Measurements from ENCODE around the gene CIDEB.

The CIDEB gene

DNA sequence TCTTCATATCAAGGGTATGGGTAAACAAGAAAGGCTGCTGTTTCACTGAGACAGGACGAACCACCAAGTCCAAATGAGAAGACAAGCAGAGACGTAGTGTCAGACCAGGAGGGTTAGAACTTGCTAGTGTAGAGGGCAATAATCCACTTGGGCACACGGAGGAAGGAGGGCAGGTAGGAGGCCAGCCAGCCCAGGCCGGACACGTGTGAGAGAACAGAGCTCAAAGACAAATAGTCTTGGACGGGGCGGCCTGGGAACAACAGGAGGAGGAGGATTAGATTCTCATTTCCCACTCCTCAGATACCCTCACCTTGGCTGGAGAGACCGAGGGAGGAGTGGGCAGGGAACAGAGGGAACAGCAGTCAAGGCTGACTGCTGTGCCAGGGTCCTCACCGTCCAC lies 17.0 kb downstream of the CIDEB start:
- no peak for DNase-seq (ENCODE audit: low spot score)

DNA sequence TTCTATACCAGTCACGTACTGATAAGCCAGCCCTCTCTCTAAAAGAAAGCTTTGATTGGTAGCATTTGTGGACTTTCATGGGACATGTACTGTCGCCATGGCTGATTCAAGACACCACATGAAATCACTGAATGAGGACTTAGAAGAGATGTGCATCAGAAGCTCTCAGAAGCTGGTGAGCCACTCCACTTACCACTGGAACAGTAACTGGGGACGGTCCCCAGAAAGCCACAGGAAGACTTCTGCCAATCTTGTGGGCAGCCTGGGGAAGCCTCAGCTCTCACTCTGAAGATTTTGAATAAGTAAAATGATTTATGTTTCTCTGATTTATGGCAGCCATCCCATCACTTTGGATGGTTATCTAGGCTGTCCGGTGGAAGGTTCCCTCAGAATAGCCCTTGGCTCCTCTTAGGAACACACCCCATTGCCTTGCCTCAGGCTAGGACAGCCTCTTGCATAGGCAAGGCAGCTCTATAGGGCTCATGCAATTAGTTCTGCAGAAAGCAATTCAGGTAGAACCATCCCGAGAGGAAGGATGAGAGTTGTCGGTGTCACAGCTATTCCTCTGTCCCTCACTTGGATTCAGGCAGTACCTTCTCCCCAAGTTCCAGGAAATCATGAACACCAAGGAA lies 18.0 kb downstream of the CIDEB start:
- no peak for DNase-seq (ENCODE audit: low spot score)

DNA sequence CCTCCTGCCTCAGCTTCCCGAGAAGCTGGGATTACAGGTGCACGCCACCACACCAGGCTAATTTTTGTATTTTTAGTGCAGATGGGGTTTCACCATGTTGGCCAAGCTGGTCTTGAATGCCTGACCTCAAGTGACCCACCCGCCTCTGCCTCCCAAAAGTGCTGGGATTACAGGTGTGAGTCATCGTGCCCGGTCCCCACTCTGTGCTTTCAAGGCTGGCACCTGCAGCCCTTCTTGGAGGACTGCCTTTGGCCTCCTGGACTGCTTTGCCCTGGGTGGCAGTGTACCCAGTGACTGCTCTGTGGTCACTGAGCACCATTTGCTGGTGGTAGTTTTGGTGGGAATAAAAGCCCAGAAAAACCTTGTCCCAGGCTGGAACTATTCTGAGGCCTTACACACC lies 20.8 kb downstream of the CIDEB start:
- no peak for DNase-seq (ENCODE audit: low spot score)

DNA sequence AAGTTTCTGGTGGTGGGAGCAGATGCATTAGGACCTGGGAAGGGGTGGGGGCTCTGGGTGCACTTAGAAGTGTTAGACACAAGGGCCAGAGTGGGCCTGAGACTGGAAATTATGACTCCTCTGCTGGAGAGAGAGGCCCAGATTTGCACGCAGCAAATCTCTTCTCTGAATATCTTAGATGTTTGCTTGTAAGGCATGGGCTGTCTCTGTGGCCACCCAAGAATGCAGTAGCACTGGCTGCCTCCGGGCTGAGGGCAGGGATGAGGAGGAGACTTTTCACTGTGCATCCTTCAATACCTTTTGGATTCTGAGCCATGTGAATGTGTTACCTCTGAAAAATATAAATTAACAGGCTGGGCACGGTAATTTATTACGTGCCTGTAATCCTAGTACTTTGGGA lies 22.4 kb downstream of the CIDEB start:
- no peak for DNase-seq (ENCODE audit: low spot score)

DNA sequence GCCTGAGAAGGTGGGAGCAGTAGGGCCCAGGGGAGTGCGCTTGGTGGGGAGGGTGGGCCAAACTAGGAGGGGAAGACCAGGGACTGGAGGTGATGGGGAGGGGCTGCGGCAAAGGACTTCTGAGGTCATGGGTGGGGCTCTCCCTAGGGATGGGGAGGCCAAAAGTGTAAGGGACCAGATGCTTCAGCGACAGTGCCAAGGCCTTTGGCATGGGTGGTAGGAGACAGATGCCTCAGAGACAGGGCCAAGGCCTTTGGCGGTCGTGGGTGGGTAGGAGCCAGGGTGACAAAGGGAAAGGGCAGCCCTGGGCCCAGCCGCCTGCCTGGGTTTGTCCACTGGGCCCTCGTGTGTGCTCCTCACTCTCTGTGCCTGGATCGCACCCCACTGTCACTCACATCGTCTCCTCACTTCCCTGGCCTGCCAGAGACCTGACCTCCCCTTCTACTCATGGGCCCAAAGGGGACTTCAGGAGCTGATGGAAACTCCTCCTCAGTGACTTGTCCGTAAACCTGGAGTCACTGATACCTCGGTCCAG lies 23.2 kb downstream of the CIDEB start:
- DNase-seq (ENCODE audit: low spot score), result no peak

DNA sequence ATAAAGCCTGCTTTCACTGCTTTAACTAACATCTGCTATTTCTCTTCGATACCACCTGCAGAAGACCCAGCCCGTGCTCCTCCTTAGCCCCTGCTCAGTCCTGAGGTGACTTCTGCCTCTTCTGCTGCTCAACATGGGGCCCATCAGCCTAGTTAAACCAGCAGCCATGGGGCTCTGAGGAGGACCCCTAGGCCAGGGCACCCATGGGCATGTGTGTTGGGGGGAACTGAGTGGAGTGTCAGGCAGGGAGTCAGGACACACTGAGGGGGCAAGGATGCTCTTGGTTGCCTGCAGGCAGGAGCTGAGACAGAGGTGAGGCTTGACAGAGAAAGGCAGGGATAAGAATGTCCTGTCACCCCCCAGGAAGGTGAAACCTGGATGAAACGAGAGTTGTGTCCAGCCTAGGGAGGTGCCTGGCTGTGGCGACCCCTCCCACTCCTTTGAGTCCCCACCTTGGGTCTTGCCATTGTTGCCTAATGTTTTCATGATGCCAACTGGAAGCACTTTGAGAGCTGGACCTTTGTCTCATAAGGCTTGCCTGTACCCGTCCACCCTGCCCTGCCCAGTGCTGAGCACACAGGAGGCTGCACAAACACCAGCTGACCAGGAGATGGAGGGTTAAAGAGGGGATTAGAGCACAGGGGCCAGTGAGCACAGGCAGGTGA lies 23.8 kb downstream of the CIDEB start:
- DNase-seq (ENCODE audit: low spot score), result no peak

DNA sequence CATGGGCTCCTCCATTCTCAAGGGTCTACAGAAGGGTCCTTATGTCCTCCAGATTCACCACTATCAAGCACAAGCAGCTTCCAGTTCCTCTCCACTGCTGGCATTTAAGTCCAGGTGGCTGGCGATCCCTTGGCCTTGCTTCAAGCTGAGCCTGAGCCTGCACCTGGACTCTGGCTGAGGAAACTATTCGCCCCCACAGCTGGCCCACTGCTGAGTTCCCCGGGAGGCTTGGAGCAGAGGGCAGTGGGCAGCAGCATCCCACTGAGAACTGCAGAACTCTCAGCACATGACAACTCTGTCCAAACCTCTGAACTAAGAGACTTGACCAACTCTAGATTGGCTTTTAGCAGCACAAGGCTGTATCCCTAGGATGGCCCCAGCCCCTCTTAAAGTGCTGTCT lies 25.0 kb downstream of the CIDEB start:
- DNase-seq (ENCODE audit: low spot score), result no peak

DNA sequence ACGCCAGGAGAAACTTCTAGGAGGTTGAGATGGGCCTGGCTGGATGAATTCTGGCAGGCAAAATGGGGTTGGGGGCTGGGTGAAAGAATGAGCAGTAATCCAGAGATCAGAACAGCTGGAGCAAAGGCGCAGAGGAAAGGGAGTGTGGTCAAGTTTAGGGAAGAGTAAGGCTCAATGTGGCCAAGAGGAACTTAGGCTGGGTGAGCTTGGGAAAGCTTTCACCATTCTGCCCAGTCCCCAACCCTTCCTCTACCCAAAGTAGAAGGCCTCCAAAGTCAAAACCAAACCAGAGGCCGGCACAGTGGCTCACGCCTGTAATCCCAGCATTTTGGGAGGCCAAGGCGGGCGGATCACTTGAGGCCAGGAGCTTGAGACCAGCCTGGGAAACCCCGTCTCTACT lies 26.1 kb downstream of the CIDEB start:
- no peak for DNase-seq (ENCODE audit: low spot score)

DNA sequence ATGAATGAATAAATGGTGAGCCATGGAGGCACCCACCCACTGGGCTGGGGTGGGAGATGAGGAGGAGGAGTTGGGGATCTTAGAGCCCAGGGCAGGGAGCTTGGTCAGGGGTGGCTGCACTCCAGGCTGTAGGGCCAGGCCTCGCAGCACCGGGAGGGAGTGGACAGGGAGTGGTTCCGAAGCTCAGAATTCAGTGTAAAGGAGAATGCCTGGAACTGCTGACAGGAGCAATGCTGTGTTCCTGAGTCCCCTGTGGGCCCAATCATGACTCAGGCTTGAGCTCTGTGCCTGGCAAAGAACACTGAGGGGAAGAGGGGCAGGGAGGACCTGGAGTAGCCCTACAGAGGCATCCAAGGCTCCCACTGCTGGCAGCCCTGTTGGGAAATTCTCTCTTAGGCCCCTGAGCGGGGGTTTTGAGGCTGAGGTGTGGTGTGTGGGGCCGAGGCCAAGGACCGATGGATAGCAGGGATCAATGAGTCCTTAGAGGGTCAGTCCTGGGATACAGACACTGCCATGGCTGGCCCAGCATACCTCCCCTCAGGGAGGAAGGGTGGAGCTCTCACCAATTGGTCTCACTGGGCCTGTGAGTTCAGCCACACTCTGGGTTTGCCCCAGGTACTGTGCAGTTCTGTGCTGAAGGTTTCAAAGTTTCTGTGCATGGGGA lies 26.8 kb downstream of the CIDEB start:
- DNase-seq (ENCODE audit: low spot score), result no peak

DNA sequence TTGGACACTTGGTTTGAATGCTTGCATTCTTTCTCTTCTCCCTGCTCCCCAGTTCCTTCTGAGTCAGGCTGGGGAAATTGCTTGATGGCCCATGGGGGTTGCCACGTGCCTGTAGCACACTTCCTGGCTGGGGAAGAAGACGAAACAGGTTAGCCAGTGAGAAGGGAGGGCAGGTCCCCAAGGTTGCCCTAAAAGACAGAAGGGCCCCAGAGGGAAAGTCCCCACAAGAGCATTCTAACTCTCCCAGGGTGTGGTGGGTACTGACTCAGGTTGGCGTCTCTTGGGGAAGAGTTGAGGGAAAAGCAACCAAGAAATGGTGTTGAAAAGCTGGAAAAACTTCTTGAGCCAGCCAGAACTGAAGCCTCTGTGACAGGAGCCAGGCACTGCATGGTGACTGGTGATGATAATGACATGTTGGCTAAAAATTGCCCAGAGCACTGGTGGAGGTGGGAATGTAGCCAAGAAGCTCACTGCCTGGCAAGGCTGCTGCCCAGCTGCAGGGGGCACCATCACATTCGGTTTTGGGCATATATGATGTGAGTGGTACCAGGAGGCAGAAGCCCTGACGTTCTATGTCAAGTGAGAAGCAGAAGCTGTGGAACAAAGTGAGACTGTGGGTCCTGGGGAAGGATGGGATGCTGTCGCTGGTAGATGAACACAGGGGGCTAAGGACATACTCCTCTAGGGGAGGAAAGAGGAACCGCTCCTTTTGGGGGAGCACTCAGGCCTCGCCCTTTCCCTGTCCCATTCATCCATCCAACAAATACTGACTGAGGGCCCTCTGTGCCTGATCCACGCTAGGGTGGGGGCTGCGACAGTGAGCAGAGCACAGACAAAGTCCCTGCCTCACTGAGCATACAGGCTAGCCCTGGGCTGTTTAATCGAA lies 28.2 kb downstream of the CIDEB start:
- DNase-seq (ENCODE audit: low spot score), result no peak

DNA sequence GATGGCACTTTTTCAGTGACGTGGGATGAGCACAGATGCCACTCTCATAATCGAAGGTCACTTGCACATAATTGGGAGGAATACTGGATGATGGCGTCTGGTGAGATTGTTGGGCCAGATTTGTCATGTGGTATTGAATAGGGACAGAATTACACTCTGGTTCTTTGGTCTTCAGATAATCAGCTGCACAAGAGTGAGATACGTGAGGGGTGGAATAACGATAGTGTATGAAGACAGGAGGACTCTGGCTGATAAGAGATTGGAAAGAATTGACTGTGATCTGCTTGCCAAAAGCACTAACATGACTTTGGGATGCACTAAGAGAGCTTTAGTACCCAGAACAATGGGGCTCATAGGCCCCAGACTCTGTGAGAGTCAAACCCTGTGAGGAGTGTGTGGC lies 29.4 kb downstream of the CIDEB start:
- no peak for DNase-seq (ENCODE audit: low spot score)

DNA sequence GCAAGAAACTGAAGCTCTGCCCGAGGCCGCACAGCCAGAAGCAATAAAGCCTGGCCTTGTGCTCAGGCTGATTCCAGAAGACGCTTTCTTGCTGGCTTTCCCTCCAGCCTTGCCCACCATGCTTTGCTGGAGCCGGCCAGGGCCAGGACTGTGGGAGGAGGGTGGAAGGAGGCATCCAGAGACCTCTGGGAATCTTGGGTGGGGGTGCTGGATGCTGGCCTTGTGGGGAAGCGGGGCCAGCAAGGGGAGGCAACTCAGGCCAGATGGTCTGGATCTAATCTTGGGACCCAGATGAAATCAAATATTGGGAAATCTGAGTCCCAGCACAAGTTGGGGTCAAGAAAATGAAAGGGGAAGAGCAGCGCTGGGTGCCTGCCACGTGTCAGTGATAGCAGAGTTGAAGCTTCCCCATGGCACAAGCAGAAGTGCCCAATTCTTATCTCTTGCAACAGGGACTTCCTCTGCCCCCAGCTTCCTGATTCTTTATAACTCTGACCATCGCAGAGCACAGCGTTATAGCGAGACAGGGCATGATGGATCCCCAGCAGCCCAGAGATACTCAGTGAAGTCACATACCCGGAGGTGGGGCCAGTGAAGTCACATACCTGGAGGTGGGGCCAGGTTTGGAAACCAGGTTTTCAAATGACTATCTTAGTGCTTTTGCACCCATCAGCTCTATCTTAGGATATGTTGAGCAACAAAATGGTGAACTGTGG lies 30.0 kb downstream of the CIDEB start:
- DNase-seq (ENCODE audit: low spot score), result no peak

DNA sequence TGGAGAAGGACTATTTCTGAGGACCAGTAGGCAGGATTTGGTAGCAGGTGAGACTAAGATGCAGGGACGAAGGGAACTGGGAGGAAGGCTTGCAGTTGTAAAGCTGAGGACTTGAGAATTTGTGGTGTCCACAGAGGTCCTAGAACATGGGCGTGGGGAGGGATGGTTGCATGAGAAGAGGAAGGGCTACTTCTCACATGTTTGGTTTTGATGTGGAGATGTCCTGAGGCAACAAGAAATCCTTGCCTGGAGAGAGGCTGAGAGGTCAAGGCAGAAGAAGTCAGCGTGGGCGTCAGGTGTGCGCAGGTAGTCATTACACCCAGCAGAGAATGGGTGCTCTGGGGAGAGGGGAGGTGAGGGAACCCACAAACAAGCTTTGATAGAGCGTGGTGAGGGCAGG lies 30.7 kb downstream of the CIDEB start:
- no peak for DNase-seq (ENCODE audit: low spot score)

DNA sequence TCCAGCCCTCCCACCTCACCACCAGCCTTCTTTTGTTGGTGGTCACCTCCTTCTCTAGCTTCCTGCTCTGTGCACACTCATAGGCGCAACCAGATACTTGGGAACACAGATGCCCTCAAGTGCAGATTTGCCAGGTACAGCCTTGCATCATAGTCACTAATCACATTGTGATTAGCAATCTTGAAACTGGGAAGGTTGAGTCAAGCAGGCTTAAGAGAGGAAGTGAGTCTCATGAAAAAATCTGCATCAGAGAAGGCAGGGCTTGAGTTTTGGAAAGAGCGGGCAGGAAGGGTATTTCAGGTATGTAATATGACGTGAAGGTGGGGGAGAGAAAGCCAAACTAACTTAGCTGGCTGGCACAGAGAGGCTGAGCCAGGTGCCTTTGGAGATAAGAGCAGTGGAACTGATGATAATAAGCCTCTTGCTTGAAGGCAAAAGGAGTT lies 33.7 kb downstream of the CIDEB start:
- DNase-seq (ENCODE audit: low spot score), result no peak

DNA sequence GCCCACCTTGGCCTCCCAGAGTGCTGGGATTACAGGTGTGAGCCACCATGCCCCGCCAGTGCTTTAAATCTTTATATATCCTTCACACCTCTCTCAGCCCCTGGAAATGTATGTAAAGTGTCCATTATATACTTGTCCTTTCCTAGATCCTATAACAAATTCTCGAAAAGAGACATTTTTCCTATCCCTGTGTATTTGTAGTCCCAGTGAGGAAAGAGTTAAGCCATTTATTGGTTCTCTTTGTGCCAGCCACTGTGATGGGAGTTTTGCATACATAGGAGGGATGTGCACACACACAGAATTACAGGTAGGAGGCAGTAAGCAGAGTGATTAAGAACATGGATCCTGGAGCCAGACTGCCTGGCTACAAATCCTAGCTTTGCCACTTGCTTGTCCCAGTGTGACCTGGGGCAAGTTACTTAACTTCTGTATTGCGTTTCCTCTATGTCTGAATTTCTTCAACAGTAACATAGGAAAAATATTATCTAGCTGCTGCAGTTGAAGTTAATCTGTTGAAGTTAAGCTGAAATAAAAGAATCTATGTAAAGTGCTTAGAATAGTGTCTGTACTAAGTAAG lies 34.3 kb downstream of the CIDEB start:
- DNase-seq (ENCODE audit: low spot score), result no peak

DNA sequence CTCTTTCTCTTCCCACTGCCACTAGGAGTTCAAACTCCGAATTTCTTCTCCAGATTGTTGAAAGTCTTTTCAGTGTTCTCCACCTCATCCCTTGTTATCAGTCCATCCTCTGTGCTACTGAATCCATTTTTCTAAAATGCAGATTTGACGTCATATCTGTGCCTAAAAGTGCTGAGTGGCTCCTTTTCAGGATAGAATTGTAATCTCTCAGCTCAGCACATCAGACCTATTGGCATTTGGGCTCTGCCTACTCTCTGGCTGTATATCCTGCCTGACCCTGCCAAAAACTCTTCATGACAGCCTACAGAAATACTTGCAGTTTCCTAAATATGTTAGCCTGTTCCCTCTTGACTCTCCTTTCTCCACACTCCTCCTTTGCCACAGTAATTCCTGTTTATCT lies 35.3 kb downstream of the CIDEB start:
- DNase-seq (ENCODE audit: low spot score), result no peak

DNA sequence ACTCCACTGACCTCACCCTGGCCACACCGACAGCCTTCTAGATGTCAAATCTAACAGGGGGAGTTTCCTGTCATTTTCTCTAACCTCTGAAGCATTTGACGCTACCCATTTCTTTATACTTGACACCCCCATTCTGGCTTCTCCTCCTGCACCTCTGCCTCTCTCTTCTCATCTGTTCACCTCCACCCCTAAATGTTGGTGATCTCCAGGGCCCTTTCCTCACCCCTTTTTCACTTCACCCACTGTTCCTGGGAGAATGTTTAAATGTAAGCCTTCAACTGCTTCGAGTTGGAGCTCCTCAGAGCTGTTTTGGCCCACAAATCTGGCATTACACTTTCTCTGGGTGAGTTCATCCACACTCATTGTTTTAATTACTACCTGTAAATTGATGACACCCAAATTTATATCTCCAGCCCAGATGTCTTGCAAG lies 35.9 kb downstream of the CIDEB start:
- DNase-seq (ENCODE audit: low spot score), result no peak

DNA sequence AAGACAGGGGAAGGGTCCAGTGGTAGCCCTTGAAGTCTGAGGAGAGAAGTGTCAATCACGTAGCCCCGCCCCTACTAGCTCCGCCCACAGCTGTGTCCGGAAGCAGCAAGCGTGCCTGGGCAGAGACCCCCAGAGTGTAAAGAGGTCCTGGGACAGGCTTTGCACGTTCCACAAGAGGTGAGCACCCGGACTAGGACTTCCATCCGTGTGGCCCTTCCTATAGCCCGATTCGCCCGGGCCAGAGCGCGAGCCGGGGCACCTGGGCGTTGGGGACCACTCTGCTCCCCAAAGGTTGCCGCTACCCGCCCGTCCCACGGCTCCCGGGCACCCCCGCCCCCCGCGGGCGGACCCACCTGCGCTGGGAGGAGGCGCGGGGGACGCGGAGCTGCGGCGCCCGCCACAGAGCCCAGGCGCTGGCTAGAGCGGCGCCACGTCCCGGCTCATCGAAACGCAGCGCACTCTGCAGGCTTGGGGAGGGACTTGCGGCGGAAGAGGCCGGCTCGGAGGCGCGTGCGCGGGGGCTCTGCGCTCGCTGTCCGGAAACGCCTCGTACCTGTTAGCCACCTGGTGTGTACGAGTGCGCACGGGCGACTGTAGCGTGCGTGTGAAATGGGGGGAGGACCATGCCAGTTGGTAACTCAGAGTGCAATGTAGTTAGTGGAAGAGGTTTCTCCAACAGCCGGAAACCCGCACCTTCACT lies 36.5 kb downstream of the CIDEB start, which contains the start of gene RABGGTA:
RABGGTA (minus strand) TSS at position 464 of the 700 bp plus-strand sequence. CDS start 482 bp downstream, outside the sequence.
- DNase-seq (ENCODE audit: low spot score), result peak; percentile 92

DNA sequence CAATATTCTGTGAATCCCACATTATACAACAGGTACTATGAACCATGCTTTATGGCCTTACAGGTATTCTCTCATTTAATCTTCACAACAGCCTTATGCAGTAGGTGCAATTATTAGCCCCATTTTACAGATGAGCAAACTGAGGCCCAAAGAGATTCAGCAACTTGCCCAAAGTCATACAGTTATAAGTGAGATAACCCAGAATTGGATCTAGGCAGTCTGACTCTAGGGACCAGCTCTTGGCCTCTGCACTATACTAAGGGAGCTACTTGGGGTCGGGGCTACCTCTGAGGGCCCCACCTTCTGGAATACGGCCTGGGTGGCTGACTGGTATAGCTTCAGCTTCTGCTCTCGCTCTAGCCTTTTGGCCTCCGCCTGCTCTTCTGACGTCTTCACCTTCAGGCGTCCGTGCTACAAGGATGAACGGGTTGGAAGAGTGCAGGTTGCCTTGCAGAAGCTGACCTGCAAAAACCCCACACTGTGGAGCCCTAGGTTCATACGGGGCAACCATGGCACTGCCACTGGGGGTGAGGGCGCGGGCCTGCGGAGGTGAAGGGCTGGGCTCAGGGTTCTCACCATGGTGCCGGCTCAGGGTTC lies 37.1 kb downstream of the CIDEB start:
- DNase-seq (ENCODE audit: low spot score), result no peak

DNA sequence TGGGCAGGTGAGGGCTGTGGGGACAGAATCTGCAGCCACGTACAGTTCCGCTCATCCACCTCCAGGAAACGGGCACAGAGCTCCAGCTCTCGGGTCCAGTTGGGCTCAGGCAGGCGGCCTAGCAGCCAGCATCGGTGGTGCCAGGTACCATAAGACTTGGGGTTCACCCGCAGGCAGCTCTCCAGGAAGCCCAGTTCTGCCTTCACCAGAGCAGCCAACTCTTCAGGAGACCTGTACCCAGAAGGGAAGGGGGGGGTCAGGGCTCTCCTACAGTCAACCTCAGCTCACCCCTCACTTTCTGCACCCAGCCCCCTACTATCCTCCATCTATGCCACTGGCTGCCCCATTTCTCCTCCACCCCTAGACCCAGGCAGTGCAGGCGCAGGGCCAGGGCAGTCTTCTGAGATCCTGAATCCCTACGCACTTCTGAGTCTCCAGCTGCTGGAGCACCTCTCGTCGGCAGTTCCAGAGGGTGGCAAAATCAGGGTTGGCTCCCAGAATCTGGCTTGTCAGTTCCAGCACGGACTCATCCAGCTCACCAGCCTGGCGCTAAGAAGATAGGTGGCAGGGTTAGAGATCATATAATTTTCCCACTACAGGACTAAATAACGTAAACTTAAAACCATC lies 37.8 kb downstream of the CIDEB start:
- DNase-seq (ENCODE audit: low spot score), result no peak
